ENCODE measurements around the gene TAPBPL. TPM values are rescaled to one million over a fixed set of nuclear protein-coding genes. Genes with fewer than 3 reads are reported as not detected.
A peak's percentile ranks its signal among the peaks of the same experiment; 100 is the strongest.

TAPBPL gene
- total and polyA plus RNA-seq, 2 of the 13 experiments (the other 11 are each of a cell fraction or from before 2014, with no cell fraction given): 10.0 to 14.5 TPM

DNA sequence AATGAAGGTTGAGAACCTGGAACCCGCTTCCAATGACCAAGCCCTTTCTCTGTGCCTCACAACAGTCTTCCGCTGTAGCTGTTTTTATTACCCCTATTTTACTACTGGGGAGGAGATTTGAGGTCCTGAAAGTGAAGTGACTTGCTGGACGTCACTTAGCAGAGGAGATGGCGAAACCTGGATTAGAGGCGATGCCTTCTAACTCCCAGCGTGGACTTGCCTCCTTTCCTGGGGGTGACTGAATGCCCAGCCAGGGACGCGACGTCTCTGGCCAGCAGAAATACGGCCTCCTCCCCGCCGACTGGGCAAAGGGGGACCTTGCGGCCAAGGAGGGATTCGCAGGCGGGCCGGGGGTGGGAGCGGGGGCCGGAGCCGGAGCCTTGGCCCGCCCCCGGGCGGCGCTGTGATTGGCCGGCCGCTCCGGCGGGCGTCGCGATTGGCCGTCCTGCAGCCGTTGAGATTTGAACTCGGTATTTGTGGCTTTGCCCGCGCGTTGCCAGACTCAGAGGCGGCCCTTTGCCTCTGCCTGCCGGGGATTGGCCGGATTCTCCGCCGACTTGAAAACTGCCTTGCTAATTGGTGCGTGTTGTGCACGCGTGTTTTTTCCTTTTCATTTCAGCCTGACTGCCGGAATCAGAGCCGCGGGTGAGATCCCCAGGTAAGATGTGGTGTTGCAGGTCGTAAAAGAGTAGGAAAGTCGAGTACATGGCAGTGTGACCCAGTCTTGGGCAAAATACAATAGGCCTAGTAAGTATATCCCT is 41.8 kb downstream of the TAPBPL start, which contains the start of gene NCAPD2 (continued):
- TF ChIP-seq, protein P1, sequence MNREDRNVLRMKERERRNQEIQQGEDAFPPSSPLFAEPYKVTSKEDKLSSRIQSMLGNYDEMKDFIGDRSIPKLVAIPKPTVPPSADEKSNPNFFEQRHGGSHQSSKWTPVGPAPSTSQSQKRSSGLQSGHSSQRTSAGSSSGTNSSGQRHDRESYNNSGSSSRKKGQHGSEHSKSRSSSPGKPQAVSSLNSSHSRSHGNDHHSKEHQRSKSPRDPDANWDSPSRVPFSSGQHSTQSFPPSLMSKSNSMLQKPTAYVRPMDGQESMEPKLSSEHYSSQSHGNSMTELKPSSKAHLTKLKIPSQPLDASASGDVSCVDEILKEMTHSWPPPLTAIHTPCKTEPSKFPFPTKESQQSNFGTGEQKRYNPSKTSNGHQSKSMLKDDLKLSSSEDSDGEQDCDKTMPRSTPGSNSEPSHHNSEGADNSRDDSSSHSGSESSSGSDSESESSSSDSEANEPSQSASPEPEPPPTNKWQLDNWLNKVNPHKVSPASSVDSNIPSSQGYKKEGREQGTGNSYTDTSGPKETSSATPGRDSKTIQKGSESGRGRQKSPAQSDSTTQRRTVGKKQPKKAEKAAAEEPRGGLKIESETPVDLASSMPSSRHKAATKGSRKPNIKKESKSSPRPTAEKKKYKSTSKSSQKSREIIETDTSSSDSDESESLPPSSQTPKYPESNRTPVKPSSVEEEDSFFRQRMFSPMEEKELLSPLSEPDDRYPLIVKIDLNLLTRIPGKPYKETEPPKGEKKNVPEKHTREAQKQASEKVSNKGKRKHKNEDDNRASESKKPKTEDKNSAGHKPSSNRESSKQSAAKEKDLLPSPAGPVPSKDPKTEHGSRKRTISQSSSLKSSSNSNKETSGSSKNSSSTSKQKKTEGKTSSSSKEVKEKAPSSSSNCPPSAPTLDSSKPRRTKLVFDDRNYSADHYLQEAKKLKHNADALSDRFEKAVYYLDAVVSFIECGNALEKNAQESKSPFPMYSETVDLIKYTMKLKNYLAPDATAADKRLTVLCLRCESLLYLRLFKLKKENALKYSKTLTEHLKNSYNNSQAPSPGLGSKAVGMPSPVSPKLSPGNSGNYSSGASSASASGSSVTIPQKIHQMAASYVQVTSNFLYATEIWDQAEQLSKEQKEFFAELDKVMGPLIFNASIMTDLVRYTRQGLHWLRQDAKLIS (CRISPR knock-in tag; IDR thresholded peaks at IDR 0.05): no peak
- TF ChIP-seq TRIM22 (IDR thresholded peaks at IDR 0.05): no peak
- TF ChIP-seq FOXJ3 (CRISPR knock-in tag; IDR thresholded peaks at IDR 0.05; ENCODE audit: borderline replicate concordance): no peak
- TF ChIP-seq GMEB1 (CRISPR knock-in tag; IDR thresholded peaks at IDR 0.05; ENCODE audit: borderline replicate concordance): peak; percentile 59; the same call in 1 of the 2 replicates
- no peak for TF ChIP-seq RARA (CRISPR knock-in tag; IDR thresholded peaks at IDR 0.05)
- TF ChIP-seq SRSF1 (optimal IDR thresholded peaks at IDR 0.05; ENCODE audit: low read depth, low read length): peak; percentile 76
- no peak; the same call in 1 of the 2 replicates for TF ChIP-seq ZNF777 (CRISPR knock-in tag; IDR thresholded peaks at IDR 0.05)
- 0 out of 2 replicates have a peak, but pooled peaks have one; percentile 21 for TF ChIP-seq ZBTB7B (CRISPR knock-in tag; IDR thresholded peaks at IDR 0.05)
- no peak for TF ChIP-seq TCF12 (IDR thresholded peaks at IDR 0.05)
- TF ChIP-seq TCF12 (CRISPR knock-in tag; IDR thresholded peaks at IDR 0.05): 0 out of 2 replicates have a peak, but pooled peaks have one; percentile 25
- TF ChIP-seq ZBTB39 (CRISPR knock-in tag; IDR thresholded peaks at IDR 0.05): no peak
- no peak; the same call in 1 of the 2 replicates for TF ChIP-seq CTCF (CRISPR knock-in tag; IDR thresholded peaks at IDR 0.05)
- TF ChIP-seq TARDBP (CRISPR knock-in tag; IDR thresholded peaks at IDR 0.05): no peak
- TF ChIP-seq, protein P2, sequence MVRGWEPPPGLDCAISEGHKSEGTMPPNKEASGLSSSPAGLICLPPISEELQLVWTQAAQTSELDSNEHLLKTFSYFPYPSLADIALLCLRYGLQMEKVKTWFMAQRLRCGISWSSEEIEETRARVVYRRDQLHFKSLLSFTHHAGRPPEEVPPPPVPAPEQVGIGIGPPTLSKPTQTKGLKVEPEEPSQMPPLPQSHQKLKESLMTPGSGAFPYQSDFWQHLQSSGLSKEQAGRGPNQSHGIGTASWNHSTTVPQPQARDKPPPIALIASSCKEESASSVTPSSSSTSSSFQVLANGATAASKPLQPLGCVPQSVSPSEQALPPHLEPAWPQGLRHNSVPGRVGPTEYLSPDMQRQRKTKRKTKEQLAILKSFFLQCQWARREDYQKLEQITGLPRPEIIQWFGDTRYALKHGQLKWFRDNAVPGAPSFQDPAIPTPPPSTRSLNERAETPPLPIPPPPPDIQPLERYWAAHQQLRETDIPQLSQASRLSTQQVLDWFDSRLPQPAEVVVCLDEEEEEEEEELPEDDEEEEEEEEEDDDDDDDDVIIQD (CRISPR knock-in tag; IDR thresholded peaks at IDR 0.05; ENCODE audit: low read depth): no peak
- TF ChIP-seq ZNF761 (CRISPR knock-in tag; conservative IDR thresholded peaks at IDR 0.05): no peak

Data from HepG2 (cell line).